Neural cell (in vitro differentiated cells): ENCODE measurements around the gene DSTN.

ENCODE experiments used
- EZH2 ChIP-seq: fragments of 200-600, 300-800 bp; shearing (Covaris generic), sonication (generic); IDR thresholded peaks from 2 replicates; pipeline ENCODE4 v1.6.1; 2014; ENCODE audit warnings: antibody characterized with exemption, low read length, borderline replicate concordance, mild to moderate bottlenecking; ENCODE audit not compliant: insufficient read depth, poor library complexity, severe bottlenecking
- POLR2AphosphoS5 ChIP-seq: IDR thresholded peaks from 2 replicates; pipeline ENCODE4 v1.6.1; 2012
- TF ChIP-seq, protein P1 (sequence below): IDR thresholded peaks from 2 replicates; pipeline ENCODE4 v1.6.1; 2012; ENCODE audit warnings: borderline replicate concordance
- TF ChIP-seq, protein P2 (sequence below): fragments of 450-650 bp; IDR thresholded peaks from 2 replicates; pipeline ENCODE4 v1.5.1; 2014; ENCODE audit warnings: antibody characterized with exemption, mild to moderate bottlenecking, moderate library complexity; ENCODE audit not compliant: poor library complexity, severe bottlenecking

DNA sequence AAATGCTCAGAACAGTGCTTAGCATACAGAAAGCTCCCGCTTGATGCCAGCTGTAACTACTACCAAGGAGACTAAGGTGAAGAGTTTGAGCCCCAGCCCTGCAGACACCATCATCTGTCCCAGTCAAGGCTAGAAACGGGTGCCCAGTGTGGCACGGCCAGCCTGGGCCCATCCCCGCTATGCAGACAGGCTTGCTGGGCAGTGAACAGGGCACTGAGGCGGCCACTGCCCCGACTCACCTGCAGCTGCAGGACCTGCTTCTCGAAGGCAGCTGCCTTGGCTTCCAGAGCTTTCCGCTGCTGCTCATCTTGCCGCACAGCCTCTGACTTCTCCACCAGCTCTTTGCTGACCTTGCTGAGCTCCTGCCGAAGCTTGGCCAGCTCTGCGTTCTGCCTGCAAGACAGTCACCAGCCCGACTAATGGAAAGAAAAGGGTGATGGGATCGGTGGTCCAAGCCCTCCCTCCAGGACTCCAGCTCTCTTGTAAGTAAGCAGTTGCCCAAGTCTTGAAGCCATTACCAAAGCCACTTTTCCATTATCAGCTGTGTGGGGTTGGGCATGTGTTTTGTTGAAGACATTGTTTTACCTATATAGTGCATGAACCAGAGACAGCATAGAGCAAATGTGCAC lies 63.5 kb downstream of the DSTN start:
- TF ChIP-seq POLR2AphosphoS5 (no peak), EZH2 (no peak)
- TF ChIP-seq, protein P1, sequence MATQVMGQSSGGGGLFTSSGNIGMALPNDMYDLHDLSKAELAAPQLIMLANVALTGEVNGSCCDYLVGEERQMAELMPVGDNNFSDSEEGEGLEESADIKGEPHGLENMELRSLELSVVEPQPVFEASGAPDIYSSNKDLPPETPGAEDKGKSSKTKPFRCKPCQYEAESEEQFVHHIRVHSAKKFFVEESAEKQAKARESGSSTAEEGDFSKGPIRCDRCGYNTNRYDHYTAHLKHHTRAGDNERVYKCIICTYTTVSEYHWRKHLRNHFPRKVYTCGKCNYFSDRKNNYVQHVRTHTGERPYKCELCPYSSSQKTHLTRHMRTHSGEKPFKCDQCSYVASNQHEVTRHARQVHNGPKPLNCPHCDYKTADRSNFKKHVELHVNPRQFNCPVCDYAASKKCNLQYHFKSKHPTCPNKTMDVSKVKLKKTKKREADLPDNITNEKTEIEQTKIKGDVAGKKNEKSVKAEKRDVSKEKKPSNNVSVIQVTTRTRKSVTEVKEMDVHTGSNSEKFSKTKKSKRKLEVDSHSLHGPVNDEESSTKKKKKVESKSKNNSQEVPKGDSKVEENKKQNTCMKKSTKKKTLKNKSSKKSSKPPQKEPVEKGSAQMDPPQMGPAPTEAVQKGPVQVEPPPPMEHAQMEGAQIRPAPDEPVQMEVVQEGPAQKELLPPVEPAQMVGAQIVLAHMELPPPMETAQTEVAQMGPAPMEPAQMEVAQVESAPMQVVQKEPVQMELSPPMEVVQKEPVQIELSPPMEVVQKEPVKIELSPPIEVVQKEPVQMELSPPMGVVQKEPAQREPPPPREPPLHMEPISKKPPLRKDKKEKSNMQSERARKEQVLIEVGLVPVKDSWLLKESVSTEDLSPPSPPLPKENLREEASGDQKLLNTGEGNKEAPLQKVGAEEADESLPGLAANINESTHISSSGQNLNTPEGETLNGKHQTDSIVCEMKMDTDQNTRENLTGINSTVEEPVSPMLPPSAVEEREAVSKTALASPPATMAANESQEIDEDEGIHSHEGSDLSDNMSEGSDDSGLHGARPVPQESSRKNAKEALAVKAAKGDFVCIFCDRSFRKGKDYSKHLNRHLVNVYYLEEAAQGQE = no peak
- TF ChIP-seq, protein P2, sequence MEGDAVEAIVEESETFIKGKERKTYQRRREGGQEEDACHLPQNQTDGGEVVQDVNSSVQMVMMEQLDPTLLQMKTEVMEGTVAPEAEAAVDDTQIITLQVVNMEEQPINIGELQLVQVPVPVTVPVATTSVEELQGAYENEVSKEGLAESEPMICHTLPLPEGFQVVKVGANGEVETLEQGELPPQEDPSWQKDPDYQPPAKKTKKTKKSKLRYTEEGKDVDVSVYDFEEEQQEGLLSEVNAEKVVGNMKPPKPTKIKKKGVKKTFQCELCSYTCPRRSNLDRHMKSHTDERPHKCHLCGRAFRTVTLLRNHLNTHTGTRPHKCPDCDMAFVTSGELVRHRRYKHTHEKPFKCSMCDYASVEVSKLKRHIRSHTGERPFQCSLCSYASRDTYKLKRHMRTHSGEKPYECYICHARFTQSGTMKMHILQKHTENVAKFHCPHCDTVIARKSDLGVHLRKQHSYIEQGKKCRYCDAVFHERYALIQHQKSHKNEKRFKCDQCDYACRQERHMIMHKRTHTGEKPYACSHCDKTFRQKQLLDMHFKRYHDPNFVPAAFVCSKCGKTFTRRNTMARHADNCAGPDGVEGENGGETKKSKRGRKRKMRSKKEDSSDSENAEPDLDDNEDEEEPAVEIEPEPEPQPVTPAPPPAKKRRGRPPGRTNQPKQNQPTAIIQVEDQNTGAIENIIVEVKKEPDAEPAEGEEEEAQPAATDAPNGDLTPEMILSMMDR = no peak
